SW480 (cell line): Measurements from ENCODE around the gene USF3.

ENCODE experiments used
- DNase-seq: peaks from one replicate; pipeline ENCODE4 v3.0.0-alpha.2; 2016; ENCODE audit warnings: low spot score

Gene USF3

GRCh38 chr3:113698213-113698742 is 1.8 kb upstream of the USF3 start:
- no peak for DNase-seq

- DNase-seq = peak; percentile 30
These were observed 1.2 kb upstream of the USF3 start for GRCh38 chr3:113697500-113698090.

- DNase-seq = peak; percentile 99
These were observed 437 bp upstream of the USF3 start for GRCh38 chr3:113696658-113697499.

GRCh38 chr3:113695431-113695785 is 1.0 kb downstream of the USF3 start:
- peak; percentile 7 for DNase-seq

- DNase-seq = no peak
These were observed 6.0 kb downstream of the USF3 start for GRCh38 chr3:113690482-113690881.

- DNase-seq = no peak
These were observed 10.3 kb downstream of the USF3 start for GRCh38 chr3:113685956-113686721.

GRCh38 chr3:113685124-113685523 is 11.3 kb downstream of the USF3 start:
- DNase-seq = no peak

- no peak for DNase-seq
These were observed 12.1 kb downstream of the USF3 start for GRCh38 chr3:113684271-113684819.

- no peak for DNase-seq
These were observed 17.7 kb downstream of the USF3 start for GRCh38 chr3:113678773-113679172.

- no peak for DNase-seq
These were observed 18.7 kb downstream of the USF3 start for GRCh38 chr3:113677737-113678136.

- DNase-seq = no peak
These were observed 20.2 kb downstream of the USF3 start for GRCh38 chr3:113676261-113676660.

GRCh38 chr3:113673593-113673992 is 22.8 kb downstream of the USF3 start:
- DNase-seq = no peak

- no peak for DNase-seq
These were observed 28.4 kb downstream of the USF3 start for GRCh38 chr3:113668015-113668414.

GRCh38 chr3:113664523-113665094 is 31.8 kb downstream of the USF3 start:
- no peak for DNase-seq

GRCh38 chr3:113663761-113664160 is 32.7 kb downstream of the USF3 start:
- no peak for DNase-seq

GRCh38 chr3:113663324-113663750 is 33.1 kb downstream of the USF3 start:
- DNase-seq = peak; percentile 6

- no peak for DNase-seq
These were observed 33.6 kb downstream of the USF3 start for GRCh38 chr3:113662824-113663223.

GRCh38 chr3:113660896-113661295 is 35.5 kb downstream of the USF3 start:
- DNase-seq = no peak

GRCh38 chr3:113660458-113660857 is 36.0 kb downstream of the USF3 start:
- DNase-seq = no peak

GRCh38 chr3:113659996-113660395 is 36.4 kb downstream of the USF3 start:
- no peak for DNase-seq

GRCh38 chr3:113659101-113659541 is 37.3 kb downstream of the USF3 start:
- DNase-seq = no peak

GRCh38 chr3:113658107-113658506 is 38.3 kb downstream of the USF3 start:
- no peak for DNase-seq
